ENCODE measurements around the gene MRPL44.

Gene MRPL44

GRCh38 chr2:223957092-223957851 is at the start of gene MRPL44:
MRPL44 (plus strand) TSS chr2:223957463; CDS start chr2:223957473, 10 bp downstream.
- DNase-seq (ENCODE audit: low read depth) = peak; percentile 95

DNA sequence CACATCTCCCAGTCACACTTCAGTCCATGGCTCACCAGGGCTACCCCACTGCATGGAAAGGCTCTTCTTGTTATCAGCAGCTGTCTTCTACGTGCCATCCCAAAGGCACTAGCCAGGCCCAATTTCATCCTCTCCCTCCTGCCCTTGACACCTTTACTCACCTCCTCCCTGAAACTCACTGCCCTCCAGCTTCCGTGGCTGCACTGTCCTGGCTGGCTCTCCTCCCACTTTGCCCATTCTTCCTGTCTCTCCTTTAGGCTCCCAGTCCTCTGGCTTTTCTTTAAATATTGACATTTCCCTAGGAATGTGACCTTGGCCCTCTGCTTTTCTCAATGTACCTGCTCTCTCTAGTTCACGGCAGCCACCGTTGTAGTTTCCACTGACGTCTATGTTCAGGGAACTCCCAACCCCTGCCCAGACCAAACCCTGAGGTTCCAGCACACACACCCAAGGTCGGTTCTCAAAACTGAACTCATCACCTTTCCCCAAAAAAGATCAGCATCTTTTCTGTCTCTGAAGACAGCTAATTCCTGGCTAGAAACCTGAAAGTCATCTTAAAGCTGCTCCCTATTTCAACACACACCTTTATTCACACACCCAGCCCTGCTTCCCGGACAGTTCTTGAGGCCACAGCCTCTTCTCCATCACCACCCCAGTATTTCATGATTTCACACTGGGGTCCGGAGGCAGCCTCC is 48.8 kb upstream of the MRPL44 start:
- no peak for DNase-seq (ENCODE audit: low read depth)

DNA sequence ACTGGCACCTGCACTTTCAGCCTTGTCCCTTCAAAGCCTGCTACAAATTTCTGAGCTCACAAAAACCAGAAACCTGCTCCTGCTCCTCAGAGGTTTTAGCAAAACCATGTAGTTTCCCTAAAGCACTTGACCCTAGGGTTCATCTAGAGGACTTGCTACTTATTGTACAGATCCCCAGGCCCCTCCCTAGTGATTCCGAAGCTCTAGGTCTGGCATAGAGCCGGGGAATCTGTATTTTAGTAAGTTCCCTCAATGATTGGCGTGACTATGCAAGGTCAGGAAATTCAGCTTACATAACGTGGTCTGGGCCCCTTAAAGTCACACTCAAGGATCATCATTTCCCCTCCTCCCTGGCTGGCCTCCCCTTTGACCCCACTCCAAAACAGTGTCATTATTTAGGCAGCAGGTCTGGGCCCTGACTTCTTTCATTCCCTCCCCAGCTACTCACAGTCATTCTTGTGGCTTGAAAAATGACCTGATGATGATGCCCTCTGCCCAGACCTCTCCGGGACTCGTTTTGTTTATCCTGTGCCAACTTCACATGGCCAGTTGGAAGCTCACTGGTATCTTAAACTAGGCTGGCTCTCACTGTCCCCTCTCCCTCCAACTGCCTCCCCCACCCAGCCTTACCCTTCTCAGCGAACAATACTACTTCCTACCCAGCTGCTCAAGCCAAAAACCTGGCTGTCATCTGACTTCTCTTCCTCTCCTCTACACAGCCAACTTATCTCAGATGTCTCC is 48.1 kb upstream of the MRPL44 start:
- DNase-seq (ENCODE audit: low read depth) = no peak

- DNase-seq (ENCODE audit: low read depth) = no peak
Observed at GRCh38 chr2:223914324-223914723, 42.9 kb upstream of the MRPL44 start.

DNA sequence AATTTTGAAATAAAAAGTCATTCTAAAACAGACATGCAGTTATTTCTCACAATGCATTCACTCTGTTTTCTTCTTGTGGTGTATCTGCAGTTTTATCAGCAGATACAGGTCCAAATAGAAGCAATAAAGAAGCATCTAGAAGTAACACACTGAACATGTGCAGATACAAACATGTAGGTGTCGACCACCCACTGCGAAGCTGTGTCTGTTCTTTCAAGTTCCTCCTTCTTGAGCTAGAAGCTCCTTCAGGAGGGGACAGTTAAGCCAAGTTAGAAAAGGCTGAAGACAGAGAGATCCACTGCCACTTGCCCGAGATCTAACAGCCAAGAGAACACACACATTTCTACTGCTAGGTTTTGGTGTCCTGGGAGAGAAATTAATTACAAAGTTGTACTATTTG is 42.2 kb upstream of the MRPL44 start:
- DNase-seq (ENCODE audit: low read depth) = no peak

DNA sequence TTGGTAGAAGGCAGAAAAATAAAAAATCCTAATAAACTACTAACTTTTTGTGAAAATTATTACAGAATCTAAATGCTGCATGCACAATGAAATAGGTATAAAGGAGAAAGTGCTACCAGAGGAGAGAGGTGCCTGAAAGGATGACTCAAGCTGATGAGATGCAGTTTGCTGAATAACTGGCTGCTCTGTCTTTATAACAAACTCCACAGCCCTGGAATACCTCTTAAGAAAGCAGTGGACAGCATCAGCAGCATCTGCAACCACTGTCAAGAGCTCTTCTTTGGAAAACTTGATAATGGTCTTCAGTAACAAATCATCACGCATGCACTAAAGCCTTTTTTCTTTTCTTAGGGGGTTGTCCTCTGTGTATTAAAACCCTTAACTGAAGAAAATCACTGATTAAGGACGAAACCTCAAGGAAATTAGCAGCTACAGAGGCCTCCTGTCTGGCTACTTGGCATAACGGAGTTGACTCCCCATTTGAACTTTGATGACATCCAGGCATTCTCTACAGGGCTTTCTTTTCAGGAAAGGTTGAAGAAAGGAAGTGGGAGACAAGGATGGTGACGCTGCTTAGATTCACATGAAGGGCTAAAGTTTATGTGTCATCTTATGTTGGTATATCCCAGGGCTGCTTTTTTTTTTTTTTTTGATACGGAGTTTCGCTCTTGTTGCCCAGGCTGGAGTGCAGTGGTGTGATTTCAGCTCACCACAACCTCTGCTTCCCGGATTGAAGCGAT is 40.9 kb upstream of the MRPL44 start:
- DNase-seq (ENCODE audit: low read depth) = no peak

GRCh38 chr2:223918671-223919134 is 38.6 kb upstream of the MRPL44 start:
- no peak for DNase-seq (ENCODE audit: low read depth)

DNA sequence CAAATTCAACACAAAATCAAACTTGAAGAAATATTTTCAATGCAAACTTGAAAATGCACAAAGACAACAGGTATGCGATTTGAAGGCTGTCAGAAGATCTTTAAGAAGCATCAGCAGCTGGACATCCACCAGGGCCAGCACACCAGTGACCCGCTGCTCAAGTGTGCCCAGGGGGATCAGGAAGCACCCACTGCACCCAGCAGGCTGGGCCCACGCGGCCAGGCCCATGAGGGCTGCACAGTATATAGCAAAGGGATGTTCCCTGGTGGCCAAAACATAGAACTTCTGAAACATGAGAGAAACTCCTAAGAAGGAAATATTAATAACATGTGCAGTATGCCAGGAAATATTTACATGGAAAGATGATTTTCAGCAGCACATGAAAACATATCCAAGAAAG is 37.2 kb upstream of the MRPL44 start:
- no peak for DNase-seq (ENCODE audit: low read depth)

DNA sequence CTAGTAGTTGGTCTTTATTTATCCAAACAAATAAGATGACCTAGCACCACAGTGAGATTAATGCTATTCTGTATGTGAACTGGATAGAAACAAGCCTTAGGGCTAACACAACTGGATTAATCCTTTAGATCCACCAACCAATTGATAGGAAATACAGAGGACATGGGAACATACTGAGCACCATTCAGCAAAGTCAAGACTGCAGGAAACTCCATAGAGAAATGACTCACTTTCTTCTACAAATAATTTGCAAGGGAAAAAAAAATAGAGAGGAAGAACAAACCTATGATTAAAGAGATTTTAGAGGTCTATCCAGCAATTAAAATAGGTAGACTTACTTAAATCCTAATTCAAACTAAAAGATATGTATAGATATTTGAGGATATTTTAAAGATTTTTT is 36.1 kb upstream of the MRPL44 start:
- no peak for DNase-seq (ENCODE audit: low read depth)

DNA sequence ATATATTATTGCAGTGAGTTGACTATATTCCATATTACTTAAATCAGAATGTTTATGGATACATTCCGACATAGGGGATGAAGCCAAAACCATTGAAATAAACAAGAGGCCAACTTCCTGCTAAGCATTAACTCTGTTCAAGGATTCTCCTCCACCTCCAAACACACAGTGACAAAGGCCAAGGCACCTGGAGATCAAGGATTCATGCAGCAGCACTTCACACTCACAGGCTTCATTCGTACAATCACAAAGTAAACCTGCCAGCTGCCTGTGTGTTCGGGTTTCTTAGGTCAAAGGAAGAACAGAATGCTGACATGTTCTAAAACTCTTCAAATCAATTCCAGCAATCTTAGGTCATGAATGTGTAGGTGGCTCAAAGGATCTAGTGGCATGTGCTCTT is 35.0 kb upstream of the MRPL44 start:
- no peak for DNase-seq (ENCODE audit: low read depth)

- no peak for DNase-seq (ENCODE audit: low read depth)
Observed at GRCh38 chr2:223923976-223924375, 33.3 kb upstream of the MRPL44 start.

GRCh38 chr2:223925106-223925505 is 32.2 kb upstream of the MRPL44 start:
- no peak for DNase-seq (ENCODE audit: low read depth)

GRCh38 chr2:223928113-223929006 is 28.9 kb upstream of the MRPL44 start:
- no peak for DNase-seq (ENCODE audit: low read depth)

GRCh38 chr2:223929571-223930102 is 27.6 kb upstream of the MRPL44 start:
- no peak for DNase-seq (ENCODE audit: low read depth)

GRCh38 chr2:223930103-223930976 is 26.9 kb upstream of the MRPL44 start:
- DNase-seq (ENCODE audit: low read depth) = no peak

- DNase-seq (ENCODE audit: low read depth) = no peak
Observed at GRCh38 chr2:223932816-223933800, 24.2 kb upstream of the MRPL44 start.

DNA sequence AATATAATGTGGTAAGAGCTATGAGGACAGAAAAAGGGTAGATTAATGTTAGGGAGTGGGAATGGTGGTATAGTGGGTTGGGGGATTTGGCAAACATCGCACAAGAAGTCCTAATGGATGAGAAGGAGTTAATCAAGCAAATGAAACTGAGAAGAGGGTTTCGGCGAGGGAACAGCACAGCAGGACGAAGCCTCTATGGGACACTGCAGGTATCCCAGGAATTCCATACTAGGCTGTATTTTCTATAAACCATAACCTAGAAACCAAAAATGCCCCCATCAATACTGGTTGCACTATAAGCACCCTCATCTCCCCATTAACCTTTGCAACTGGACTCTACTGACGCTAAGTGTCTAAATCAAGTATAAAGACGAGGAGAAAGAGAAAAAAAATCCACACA is 22.4 kb upstream of the MRPL44 start:
- no peak for DNase-seq (ENCODE audit: low read depth)

GRCh38 chr2:223935459-223936125 is 21.7 kb upstream of the MRPL44 start:
- no peak for DNase-seq (ENCODE audit: low read depth)

Data from activated T-helper 9 cell treated with anti-CD3 and anti-CD28 coated beads, Interleukin-2, amount 50 U/mL, for 16 hours (primary cell).